Renal cortical epithelial cell (primary cell): ENCODE measurements around the gene TMEM135. TPM values are rescaled to one million over a fixed set of nuclear protein-coding genes. Genes with fewer than 3 reads are reported as not detected.
A peak's percentile ranks its signal among the peaks of the same experiment; 100 is the strongest.
"Not testable (repeated sequence)": the region's sequence is repeated elsewhere in the genome, so short reads cannot be mapped to it uniquely, and the experiment has no call there.

Experiments
- DNase-seq: peaks from one replicate; pipeline ENCODE4 v3.0.0-alpha.2; 2011; ENCODE audit warnings: low read depth
- total RNA-seq: library from RNA; depleted of rRNA; stranded (reverse); fragments of >200 nt; gene quantifications from 2 replicates; pipeline ENCODE4 v1.2.3, GENCODE V29; 2014

The TMEM135 gene
- total RNA-seq, result 21.0 and 22.1 TPM in 2 replicates

DNA sequence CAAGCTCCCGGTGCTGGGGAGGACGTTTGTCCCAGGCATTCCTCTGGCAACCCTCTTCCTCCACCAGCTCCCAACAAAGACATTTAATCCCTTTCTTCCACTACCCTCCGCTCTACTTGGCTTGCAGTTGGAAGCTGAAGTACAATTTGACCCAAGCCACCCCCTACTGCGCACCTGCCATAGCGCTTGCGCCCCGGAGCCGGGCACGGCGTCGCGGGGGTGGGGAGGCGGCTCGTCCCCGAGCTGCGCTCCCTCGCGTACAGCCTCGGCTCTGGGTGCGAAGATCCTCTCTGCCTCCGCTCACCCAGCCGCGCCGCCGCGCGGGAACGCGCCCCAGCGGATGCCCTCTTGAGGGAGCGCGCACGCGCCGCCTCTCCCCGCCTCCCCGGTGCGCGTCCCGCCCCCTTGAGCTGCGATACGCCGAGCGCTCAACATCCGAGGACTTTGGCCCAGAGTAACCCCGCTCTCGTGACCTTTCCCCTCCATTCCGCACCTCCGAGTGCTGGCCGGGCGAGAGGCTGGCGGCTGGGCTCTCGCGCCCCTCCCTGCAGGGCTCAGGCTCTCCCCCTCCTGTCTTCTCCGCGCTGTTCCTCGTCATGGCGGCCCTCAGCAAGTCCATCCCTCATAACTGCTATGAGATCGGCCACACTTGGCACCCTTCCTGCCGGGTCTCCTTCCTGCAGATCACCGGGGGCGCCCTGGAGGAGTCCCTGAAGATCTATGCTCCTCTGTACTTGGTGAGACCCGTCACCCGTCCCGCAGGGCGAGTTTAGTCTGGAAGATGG, at the start of gene TMEM135:
Gene TMEM135 (plus strand): TSS at position 485 of the 785 bp plus-strand sequence. CDS start 112 bp downstream, at position 597.
- peak; percentile 81 for DNase-seq

DNA sequence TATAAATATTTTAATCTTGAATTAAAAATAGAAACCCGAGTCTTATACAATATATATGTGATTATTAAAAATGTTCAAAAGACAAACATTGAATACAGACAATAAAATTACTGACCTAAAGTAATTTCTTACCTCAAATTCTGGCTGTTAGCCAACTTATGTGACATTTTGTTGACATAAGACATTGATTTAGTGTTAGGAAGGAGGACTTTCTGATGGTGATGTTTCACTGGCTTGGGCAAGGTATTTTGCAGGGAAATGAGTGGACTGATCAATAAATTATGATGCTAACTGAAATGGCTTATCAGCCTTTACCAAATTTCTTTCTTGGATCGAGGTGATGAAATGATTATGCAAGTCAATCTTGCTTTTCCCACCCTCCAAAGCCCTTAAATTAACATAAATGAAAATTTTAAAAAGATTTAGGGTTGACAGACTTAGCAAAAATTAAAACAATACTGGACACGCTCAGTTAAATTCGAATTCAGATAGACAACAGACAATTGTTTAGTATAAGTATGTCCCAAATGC, 49.3 kb upstream of the TMEM135 start:
- no peak for DNase-seq

DNA sequence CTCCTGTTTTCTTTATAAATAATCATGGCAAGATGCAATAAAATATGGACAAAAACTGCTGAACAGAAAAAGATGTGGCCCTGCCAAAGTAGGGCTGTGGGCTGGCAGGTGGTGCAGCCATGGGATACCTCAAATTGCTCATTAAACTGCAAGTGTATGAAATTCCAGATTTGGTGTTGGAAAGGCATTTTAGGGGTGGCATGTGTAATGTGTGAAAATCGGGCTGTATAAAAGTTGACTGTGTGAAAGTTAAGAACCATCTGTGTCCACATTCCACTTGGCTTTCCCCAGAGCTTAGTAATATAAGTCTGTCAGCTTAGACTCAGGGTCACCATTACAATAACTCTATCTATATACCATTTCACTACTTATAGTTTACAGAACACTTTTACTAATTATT, 47.7 kb upstream of the TMEM135 start:
- no peak for DNase-seq

DNA sequence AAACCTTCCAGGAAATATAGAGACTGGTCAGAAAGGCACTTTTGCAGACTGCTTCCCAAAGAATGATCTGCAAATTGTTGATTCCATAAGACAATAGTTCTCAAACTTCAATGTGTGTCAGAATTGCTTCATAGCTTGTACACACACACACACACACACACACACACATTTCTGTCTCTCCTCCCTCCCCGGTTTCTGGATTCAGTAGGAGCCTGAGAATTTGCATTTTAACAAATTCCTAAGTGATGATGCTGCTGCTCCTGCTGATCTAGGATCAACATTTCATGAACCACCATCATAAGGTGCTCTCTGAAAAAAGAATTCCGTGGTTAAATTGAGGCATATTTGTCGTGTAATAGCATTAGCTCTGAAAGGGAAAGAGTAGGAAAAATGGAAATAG, 47.2 kb upstream of the TMEM135 start:
- peak; percentile 80 for DNase-seq

DNA sequence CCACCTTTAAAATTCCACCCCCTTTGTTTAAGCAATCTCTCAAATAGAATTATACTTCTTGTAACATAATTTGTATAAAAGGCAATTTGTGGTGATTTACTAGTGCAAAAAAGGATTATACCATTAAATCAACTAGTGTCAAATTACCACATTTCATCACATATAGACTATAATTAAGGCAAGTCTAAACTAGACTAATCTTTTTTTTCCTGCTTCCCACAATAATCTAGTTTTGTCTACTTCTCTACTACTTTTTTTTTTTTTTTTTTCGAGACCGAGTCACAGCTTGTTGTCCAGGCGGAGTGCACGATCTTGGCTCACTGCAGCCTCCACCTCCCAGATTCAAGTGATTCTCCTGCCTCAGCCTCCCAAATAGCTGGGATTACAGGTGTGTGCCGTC, 46.4 kb upstream of the TMEM135 start:
- DNase-seq, result no peak

DNA sequence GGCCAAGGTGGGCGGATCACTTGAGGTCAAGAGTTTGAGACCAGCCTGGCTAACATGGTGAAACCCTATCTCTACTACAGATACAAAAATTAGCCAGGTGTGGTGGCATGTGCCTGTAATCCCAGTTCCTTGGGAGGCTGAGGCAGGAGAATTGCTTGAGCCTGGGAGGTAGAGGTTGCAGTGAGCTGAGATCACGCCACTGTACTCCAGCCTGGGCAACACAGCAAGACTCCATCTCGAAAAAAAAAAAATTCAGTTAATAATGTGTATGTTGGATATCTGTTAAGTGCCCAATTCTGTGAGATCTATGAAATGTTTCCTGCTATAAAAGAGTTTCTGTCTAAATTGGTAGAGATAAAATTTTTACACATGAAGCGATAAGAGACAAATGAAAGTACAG, 45.4 kb upstream of the TMEM135 start:
- DNase-seq, result not testable (repeated sequence)

DNA sequence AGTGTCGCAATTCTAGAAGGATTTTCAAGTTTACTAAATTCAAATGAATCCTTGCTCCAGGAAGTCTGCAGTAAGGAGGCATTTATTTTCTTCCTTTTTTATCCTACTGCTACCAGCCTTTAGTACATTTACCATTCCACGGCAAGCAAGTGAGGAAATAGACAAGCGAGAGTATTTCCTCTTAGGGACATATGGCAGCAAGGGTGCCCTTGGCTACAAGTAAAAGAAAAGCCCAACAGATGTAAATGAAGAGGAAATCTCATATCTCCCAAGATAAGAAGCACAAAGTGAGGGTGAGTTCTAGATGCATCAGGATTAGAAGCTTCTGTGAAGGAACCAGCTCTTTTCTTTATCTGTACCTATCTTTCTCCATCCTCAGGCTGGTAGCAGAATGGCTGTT, 44.7 kb upstream of the TMEM135 start:
- DNase-seq, result no peak

DNA sequence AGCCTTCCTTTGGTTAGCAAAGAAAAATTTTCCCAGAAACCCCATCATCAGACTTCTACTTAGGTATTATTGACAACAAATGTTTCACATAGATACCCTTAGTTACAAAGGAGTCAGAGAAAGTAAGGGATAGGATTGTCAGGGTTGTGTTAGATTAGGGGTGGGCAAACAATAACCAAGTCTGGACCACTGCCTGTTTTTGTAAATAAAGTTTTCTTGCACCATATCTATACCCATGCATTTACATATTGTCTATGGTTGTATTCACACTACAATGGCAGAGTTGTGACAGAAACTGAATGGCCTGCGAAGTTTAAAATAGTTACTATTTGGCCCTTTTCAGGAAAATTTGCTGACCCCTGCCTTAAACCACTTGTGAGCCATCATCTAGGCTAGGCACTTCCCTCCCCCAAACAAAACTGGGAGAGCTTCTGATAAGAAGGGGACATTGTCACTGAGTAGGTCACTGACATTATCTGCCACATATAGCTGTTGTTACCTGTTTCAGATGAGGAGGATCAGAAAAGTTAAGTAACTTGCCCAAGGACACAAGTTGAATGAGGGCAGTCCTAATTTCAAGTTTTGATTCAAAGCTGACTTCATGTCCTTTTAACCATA, 40.7 kb upstream of the TMEM135 start:
- DNase-seq, result no peak

DNA sequence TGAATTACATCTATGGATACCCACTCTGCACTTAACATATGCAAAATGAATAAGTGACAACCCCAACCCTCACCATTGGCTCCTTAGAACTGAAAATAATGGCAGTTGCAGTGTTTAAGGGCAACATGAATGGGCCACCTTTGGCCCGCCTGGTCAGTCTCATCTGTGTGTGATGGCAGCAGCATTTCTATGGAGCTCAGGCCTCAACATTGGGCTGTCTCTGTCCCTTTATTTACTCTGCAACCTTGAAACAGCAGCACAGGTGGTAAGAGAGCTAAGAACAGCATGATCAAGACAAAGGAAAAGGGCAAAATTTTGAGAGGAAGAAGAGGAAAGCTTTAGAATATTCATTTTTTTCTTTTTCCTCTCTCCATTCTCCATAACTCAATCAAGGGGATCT, 38.3 kb upstream of the TMEM135 start:
- DNase-seq, result no peak

DNA sequence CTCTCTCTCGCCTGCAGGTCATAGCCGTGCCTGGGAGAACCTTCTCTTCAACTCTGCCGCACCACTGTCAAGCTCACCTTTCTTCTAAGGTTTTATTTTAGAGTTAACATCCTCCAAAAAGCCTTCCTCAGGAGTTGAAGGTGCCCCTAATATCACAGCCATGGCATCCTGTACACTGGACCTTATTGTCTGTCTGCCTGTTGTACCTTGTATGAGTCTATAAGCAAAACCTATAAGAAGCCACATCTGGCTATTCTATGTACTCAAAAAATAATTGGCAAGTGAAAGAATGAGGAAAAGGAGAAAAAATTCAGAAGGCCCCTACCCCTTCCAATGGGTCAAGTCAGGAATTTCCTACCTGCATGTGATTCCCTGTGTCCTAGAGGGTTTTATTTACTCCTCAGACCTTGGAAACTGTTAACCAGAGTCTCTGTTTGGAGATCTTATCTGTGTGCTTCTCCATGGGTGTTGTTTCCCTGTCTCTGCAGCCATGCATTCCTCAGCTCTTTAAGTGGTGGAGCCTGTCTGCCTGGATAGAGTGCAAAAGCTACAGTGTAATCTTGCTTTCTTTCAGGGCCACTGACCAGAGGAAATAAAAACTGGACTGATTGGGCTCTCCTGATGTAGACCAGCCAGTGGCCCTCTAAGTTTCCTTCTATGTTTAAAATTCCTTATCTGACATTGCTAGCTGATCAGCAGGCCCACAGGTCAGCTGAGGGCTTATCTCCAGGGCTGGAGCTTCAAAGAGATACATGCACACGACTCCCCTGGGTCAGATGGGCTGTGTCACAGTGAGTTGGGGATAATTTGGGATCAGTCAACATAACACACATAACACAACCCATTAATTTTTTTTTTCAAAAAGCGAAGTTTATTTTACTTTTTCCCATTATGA, 37.6 kb upstream of the TMEM135 start:
- DNase-seq, result peak; percentile 50

DNA sequence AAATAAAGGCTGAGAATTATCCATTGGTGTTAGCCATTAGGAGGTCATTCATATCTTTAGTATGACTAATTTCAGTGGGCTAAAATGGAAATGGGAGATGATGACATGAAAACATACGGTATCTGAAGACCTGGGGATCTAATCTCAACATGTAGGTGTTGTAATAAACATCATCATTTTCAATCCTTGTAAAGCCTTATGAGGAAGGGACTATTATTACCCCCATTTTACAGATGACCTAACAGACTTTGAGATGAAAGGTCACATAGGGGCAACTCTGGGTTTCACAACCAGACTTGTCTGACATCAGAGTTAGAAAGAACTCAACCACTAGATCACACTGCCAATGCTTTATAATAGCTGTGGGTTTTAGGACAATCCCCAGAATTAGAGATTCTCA, 34.8 kb upstream of the TMEM135 start:
- DNase-seq, result no peak

DNA sequence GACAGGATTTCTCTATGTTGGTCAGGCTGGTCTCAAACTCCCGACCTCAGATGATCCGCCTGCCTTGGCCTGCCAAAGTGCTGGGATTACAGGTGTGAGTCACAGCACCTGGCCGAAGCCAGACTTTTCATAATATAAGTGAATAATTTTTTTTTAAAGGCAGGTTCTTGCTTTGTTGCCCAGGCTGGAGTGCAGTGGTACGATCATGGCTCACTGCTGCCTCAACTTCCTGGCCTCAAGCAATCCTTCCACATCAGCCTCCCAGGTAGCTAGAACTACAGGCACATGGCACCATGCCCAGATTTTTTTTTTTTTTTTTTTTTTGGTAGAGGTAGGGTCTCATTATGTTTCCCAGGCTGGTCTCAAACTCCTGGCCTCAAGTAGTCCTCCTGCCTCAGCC, 33.5 kb upstream of the TMEM135 start:
- DNase-seq, result not testable (repeated sequence)

DNA sequence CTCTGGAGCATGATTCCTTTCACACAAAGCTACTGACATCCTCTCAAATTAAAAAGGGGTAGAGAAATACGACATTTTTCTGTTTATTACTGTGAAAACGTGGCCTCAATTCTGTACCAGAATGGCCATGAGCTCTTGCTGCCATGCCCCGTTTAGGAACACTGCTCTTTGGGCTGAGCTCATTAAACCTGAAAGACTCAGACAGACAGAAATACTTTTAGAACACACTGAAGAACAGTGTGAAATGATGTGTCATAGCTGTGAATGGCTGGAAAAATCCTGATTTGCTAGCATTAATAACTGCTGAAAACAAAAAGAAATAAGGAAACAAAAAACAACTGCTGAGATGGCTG, 32.2 kb upstream of the TMEM135 start:
- DNase-seq, result no peak

DNA sequence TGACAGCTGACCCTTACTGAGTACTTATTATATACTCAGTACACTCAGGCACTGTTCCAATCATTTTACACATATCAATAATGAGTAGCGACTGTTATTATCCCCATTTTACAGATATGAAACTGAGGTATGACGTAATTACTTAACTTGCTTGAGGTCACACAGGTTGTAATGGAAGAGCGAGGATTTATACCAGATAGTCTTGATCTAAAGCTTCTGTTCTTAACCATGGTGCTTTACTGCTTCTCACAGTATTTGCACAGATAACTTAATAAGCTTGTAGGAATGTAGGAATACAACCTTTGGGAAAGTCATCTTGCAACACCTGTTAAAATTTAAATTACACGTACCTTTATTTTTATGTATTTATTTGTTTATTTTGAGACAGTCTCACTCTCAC, 31.7 kb upstream of the TMEM135 start:
- DNase-seq, result no peak

DNA sequence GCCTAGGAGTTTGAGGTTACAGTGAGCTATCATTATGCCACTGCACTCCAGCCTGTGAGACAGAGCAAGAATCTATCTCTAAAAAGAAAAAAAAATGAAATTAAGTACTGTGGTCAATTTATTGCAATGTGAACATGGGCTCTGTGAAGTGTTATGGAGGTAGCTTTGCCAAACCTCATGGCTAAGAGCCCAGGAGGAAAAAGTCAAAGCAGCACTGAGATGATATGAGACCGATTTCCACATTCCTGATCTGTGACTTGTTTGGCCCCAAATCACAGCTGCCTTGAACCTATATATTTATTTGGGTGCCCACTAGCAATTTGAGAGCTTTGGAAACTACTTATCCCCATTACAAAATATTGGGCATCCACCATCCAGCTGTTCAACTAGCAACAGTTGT, 29.8 kb upstream of the TMEM135 start:
- DNase-seq, result no peak

DNA sequence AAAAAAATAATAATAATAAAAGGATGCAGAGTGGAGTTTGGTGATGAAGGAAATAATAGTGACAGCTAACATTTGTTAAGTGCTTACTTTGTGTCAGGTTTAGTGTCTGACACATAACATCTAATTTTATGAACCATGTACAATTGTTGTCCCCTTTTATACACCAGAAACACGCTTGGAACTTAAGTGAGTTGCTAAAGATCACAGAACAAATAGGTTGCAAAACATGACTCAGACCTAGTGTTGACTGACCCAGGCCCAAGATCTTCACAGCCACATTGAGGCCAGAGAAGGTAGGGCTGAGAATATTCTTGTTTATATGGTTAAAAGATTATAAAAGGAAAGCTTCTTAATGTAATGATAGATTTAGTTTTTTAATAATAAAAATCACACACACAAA, 25.6 kb upstream of the TMEM135 start:
- no peak for DNase-seq

DNA sequence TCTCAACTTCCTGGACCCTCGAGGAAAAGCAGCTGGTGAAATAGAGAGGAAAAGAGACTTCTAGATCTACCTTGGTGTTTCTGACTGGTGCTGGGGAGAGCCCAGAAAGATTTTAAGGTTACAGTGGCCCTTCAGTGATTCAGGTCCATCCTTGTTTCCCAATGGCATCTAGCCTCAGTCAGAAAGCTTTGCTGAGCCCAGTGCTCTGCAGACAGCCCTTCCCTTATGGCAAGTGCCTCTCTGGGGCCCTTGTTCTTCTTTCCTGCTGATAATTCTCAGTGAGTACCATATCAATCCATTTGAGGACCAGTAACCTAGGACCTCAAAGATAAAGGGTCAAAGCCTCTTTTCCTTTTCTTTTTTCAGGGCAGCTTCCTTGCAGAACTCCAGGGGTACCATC, 25.1 kb upstream of the TMEM135 start:
- no peak for DNase-seq

DNA sequence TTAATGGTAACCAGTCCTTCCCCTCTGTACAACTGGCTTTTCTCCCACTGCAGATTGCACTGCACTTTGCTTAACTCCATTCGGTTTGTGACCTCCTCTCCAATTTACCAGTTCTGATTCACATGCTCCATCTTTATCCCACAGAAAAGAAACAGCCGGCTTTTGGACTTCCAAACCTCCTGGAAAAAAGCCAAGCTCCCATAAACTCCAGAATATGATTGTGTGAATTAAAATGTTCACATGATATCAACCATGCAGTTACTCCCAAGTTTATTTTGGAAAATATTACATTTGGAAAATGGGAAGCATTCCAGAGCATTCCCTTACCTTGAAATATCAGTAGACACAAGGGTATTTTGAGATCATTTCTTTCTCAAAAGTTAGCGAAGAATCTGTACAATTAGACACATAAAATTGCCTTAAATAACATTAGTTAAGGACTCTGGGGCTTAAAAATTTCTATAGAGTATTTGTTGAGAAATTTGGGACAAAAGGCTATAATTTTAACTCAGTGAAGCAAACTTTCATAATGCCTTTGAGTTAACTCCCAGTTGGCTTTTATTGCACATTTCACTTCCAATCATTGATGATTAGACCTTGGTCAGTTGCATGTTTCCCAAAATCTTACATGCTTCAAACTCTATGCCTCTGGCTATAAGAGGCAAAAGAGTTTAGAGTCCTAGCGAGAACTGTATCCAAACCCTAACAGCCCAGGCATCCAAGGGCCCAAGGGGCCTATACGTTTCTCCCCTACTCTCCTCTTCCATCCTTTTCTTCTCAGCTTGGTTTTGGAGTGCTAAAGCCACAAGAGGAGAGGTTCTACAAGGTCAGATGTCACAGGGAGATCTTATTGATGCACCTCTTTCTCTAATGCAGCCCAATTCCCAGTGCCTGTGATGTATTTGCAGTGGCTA, 23.6 kb upstream of the TMEM135 start:
- DNase-seq, result no peak

DNA sequence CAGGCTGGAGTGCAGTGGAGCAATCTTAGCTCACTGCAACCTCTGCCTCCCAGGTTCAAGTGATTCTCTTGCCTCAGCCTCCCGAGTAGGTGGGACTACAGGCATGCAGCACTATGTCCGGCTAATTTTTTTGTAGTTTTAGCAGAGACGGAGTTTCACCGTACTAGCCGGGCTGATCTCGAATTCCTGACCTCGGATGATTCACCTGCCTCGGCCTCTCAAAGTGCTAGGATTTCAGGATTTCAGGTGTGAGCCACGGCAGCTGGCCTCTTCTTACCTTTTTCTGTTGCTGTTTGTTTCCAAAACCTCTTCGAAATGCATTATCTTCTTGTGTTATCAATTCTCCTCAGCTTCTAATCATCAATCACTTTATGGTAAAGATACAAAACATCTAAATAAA, 22.1 kb upstream of the TMEM135 start:
- no peak for DNase-seq

DNA sequence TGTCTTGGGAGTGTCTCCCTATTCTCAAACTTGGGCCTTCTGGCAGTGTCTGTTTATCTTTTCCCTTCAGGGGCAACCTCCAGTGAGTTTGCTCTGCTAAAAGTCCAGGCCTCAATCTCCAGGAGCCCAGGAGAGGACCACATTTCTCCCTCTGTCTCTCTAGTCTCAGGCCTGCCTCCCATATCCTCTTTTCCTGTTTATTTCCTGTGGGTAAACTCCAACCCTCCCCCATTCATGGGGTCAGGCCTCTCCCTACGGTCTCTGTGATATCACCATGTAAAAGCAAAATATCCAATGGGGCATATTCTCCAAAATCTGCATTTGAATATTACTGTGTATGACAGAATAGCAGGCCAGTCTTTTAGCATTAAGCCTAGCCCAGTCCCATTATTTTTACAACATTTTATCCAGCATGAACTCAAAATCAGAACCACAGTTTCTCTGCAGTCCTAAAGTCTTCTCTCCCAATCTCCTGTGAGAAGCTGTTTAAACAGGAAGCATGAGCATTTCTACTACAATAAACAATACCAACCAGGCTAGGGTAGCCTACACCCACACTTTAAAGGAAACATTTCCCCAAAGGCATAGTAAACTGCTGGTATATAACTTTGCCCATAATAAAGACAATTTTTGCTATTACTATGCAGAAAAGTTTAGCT, 18.0 kb upstream of the TMEM135 start:
- DNase-seq, result no peak

DNA sequence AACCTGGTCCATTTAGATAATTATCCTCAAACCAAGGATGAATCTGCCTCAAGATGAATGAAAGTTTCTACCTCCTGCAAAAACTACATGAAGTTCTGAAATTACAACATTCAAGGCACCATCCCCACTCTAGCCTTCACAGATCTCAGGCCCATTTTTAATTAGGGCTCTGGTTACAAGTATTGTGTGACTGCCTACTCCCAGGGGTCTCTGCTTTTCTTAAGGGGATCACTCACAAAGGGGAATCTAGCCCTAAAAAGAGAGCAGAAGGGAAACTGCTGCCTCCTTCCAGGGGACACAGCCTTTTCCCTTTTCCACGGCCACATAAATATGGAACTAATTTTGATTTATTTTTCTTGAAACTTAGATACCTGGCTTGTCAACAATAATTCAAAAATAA, 17.4 kb upstream of the TMEM135 start:
- no peak for DNase-seq
